Stimulated activated CD8-positive, alpha-beta memory T cell treated with anti-CD3 and anti-CD28 coated beads, Interleukin-7, amount 100 ng/mL, for 48 hours (primary cell): ENCODE measurements around the gene CCNA2.

Experiments
- DNase-seq, 2 donors: peaks; one replicate each; pipeline ENCODE4 v3.0.0-alpha.2; 2020; ENCODE audit warnings: low read depth in 1 of 2; ENCODE audit errors: extremely low read depth in 1 of 2

Gene CCNA2

DNA sequence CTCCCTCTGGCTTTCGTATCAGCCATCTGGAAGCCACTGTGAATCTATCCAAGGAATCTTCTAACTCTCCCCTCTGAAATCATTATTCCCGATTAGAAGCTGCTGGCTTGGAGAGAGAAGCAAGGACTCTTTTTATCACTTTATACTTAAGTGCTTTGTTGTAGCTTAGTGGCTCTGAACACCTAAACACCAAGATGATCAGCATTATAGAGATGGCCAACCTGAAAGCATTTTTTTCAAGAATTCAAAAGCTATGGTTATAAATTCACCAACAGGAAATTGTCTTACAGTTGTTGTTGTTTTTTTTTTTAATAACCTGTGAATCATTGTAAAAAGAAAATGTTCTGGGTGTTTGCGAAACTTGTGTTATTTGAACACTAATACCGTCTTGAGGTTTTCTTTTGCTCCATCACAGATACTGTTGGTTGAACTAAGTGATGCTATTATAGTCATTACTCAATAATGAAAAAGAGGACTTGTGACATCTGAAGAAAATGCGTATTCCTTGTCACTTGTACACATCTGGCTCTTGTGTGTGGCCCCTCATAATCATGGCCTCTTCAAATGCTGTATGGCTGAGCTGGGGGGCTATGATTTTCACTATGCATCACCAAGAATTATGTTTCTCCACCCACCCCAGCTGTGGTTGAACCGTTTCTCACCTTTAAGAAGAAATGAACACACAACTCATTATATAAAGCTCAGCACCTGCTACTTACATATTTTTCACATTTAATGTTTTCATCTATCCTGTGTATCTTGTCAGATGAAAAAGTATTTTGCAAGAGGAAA, 46.9 kb downstream of the CCNA2 start:
- no peak for DNase-seq

DNA sequence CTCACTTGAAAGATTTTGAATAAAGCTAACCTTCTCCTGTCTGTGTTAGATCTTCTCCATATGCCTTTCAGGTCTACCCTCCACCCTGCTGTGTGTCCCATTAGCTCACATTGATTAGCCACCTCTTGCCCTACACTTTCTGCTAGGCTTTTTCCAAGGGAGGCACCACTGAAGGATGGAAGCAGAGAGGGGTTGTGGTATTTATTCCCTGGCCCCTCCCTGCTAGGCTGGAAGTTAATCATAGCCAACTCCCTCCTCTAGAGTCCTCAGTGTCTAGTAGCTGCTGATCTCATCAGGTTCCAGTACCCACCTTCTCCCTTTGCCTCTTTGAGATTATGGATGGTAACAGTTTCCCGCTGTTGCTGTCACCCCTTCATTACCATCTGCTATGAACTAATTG, 49.8 kb downstream of the CCNA2 start:
- DNase-seq = no peak

DNA sequence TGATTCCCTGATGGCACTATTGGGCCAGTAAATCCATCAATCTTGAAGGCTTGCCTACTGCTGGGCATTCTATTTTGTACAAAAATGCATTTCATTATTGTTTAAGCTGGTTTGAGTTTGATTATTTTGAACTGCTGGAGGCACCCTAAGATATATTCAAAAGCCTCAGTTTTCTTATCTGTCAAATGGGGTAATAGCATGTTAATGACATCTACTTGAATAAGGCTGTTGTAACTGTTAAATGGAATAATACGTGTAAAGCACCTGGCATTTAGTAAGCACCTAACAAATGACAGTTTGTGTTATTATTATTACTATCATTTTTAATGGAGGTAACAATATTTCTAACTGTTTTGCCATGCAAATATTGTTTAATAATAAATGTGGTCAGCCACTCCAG, 51.8 kb downstream of the CCNA2 start:
- no peak for DNase-seq

DNA sequence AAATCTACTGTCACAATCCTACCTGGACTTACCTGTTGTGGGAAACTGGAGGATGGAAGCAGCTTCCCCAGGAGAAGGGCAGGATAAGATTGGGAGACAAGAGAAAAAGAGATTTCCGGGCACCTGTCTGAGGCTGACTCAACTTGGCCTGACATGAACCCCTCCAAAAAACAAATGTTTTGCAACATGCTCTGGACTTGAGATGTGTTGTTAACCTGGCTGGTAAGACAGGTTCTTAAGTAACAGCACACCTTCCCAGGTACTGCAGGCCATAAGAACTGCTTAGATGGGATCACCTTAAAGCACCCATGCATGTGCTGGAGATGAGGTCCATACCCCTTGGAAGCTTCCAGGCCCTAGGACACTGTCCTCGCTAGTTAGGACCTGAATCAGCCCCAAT, 54.3 kb downstream of the CCNA2 start:
- no peak for DNase-seq

DNA sequence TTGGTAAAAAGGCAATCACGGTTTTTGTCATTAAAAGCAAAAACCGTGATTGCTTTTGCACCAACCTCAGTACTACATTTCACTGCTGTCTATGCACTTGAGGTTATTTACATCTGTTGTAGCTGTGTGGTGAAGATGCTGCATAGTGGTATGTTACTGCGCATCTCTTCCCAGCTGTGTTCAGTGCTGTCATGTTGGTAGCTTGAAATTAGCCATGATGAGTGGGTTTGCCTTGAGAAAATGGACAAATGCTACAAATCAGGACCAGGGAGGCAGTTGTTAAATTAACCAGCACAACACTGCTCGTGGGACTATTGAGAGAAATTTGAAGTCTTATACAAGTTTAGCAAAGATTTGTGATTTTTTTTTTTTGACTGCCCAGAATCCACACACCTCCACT, 56.5 kb downstream of the CCNA2 start:
- DNase-seq = no peak
